Caco-2 (cell line): ENCODE measurements around the gene SYT9. TPM values are rescaled to one million over a fixed set of nuclear protein-coding genes. Genes with fewer than 3 reads are reported as not detected.

Experiments used
- BruUV-seq: library from RNA; stranded (reverse); fragments of 400-500 nt; replicated peaks from 2 replicates; lab custom pipeline; 2021; lab: Mats Ljungman, UMichigan
- CTCF ChIA-PET: fragments of 300-600 bp; sonication (Branson Sonifier 250); formaldehyde crosslinking; loops from one replicate; lab custom pipeline; 2022; ENCODE audit warnings: antibody characterized with exemption; lab: Charles Lee
- POLR2A ChIA-PET: fragments of 300-600 bp; sonication (Branson Sonifier 250); formaldehyde crosslinking; loops from one replicate; lab custom pipeline; 2022; ENCODE audit warnings: antibody characterized with exemption; lab: Charles Lee
- DNase-seq, 2 experiments: peaks; one replicate each; pipeline versions ENCODE4 v3.0.0 to v3.0.0-alpha.2; 2020 to 2022
- H3K27me3 ChIP-seq: replicated peaks from 2 replicates; pipeline ENCODE4 v1.6.0; 2011; ENCODE audit warnings: low read length; ENCODE audit not compliant: control insufficient read depth, insufficient read depth
- H3K36me3 ChIP-seq: 2 replicates; pipeline ENCODE4 v1.5.1; 2011; ENCODE audit warnings: low read length; ENCODE audit not compliant: control insufficient read depth, insufficient read depth
- H3K4me1 ChIP-seq: fragments of 250-450 bp; sonication (Bioruptor Pico); 2 replicates; pipeline ENCODE4 v1.5.1; 2020; ENCODE audit warnings: mild to moderate bottlenecking
- H3K4me3 ChIP-seq: 2 replicates; pipeline ENCODE4 v1.5.1; 2011; ENCODE audit warnings: low read depth, mild to moderate bottlenecking, control low read depth, low read length
- H3K9me3 ChIP-seq: fragments of 250-450 bp; sonication (Bioruptor Pico); 2 replicates; pipeline ENCODE4 v1.5.1; 2020; ENCODE audit warnings: mild to moderate bottlenecking, moderate library complexity
- H3K27ac Mint-ChIP-seq: one replicate; pipeline ENCODE4 v1.8.0; 2022; ENCODE audit warnings: mixed read lengths; ENCODE audit not compliant: unreplicated experiment
- H3K27me3 Mint-ChIP-seq: one replicate; pipeline ENCODE4 v1.8.0; 2022; ENCODE audit warnings: mixed read lengths; ENCODE audit not compliant: insufficient read depth, unreplicated experiment
- H3K36me3 Mint-ChIP-seq: one replicate; pipeline ENCODE4 v1.8.0; 2022; ENCODE audit warnings: mild to moderate bottlenecking, mixed read lengths; ENCODE audit not compliant: insufficient read depth, unreplicated experiment
- H3K4me1 Mint-ChIP-seq: one replicate; pipeline ENCODE4 v1.8.0; 2022; ENCODE audit warnings: low read depth, mixed read lengths; ENCODE audit not compliant: unreplicated experiment
- H3K4me3 Mint-ChIP-seq: one replicate; pipeline ENCODE4 v1.8.0; 2022; ENCODE audit warnings: mild to moderate bottlenecking, moderate library complexity, mixed read lengths; ENCODE audit not compliant: unreplicated experiment
- H3K9me3 Mint-ChIP-seq: one replicate; pipeline ENCODE4 v1.8.0; 2022; ENCODE audit warnings: mixed read lengths; ENCODE audit not compliant: unreplicated experiment
- intact Hi-C: fragments of 100-400 bp; cut with micrococcal nuclease; formaldehyde crosslinking; loops from one replicate; pipeline ENCODE4 v1.10.0; 2022; ENCODE audit not compliant: unreplicated experiment
- total RNA-seq: library from RNA; stranded (reverse); gene quantifications from 2 replicates; pipeline ENCODE4 v1.2.3, GENCODE V29; 2022
- TF ChIP-seq, protein P1 (sequence below), 2 experiments: fragments of 200-600 bp in 1 of 2; IDR thresholded peaks; 1 replicate in 1 of 2; 2 replicates in 1 of 2; pipeline versions ENCODE4 v1.5.1 to v1.8.0; 2011 to 2022; ENCODE audit warnings: antibody characterized with exemption in 1 of 2, control low read depth in 1 of 2, inconsistent platforms in 1 of 2, low read depth in 1 of 2, low read length in 1 of 2, mild to moderate bottlenecking in 1 of 2, moderate library complexity in 1 of 2; ENCODE audit not compliant: insufficient read depth in 1 of 2, severe bottlenecking in 1 of 2, unreplicated experiment in 1 of 2

The SYT9 gene
- total RNA-seq, 1 experiment from 2014 or later, result not detected

DNA sequence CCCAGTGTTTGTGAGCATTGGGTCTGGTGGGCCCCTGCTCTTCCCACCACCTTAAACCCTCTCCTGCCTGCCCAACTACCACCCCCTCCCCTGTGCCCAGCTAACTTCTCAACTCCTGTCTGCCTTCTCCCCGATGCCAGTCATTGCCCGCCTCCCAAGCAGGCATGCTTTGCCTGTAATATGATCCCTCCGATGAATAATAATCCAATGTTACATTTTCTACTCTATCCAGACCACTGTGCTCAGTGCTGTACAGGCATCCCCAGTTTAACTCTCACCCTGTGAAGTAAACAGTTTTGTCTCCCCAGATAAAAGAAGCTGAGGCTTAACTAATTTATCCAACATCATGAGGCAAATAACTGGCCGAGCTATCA, 198.1 kb downstream of the SYT9 start:
- H3K27me3 ChIP-seq, result no peaks in the 10 kb centered on the region
- H3K4me1 ChIP-seq, result no peaks in the 10 kb centered on the region
- Mint-ChIP-seq H3K27ac (no peak overlapping the region), H3K27me3 (peaks cover 8% of the 10 kb centered on the region), H3K4me1 (peaks cover 7% of the 10 kb centered on the region), H3K36me3 (peaks cover 5% of the 10 kb centered on the region), H3K9me3 (no peaks in the 10 kb centered on the region), H3K4me3 (no peak overlapping the region)
- TF ChIP-seq, protein P1, sequence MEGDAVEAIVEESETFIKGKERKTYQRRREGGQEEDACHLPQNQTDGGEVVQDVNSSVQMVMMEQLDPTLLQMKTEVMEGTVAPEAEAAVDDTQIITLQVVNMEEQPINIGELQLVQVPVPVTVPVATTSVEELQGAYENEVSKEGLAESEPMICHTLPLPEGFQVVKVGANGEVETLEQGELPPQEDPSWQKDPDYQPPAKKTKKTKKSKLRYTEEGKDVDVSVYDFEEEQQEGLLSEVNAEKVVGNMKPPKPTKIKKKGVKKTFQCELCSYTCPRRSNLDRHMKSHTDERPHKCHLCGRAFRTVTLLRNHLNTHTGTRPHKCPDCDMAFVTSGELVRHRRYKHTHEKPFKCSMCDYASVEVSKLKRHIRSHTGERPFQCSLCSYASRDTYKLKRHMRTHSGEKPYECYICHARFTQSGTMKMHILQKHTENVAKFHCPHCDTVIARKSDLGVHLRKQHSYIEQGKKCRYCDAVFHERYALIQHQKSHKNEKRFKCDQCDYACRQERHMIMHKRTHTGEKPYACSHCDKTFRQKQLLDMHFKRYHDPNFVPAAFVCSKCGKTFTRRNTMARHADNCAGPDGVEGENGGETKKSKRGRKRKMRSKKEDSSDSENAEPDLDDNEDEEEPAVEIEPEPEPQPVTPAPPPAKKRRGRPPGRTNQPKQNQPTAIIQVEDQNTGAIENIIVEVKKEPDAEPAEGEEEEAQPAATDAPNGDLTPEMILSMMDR (IDR thresholded peaks at IDR 0.05; ENCODE audit: insufficient read depth in 1 of 2, low read depth in 1 of 2, low read length in 1 of 2, severe bottlenecking in 1 of 2, unreplicated experiment in 1 of 2), result no peak
- BruUV-seq, result no TSS peak
- no peaks in the 10 kb centered on the region for H3K36me3 ChIP-seq
- ChIA-PET POLR2A (no interaction called here), CTCF (no interaction called here)
- intact Hi-C loops, result no loop called here
- DNase-seq, result no peak
- H3K4me3 ChIP-seq, result no peak overlapping the region
- H3K9me3 ChIP-seq, result no peaks in the 10 kb centered on the region

DNA sequence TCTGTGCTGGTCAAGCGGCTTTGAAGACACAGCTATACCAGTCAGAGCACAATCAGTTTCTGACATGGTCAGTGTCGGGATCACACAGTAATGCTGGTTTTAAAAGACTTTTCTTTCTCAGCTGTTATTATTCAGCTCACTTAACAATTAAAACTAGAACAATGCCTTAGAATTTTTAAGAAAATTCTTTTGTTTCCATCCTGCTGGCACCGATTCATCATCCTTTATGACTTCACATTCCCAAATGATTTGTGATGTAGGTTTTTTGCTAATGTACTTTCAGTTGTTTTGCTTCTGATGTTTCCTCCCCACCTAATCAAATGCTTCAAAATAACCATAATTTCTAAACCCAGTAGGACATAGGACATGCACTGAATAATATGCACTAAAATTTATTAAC, 199.1 kb downstream of the SYT9 start:
- Mint-ChIP-seq H3K27ac (no peak overlapping the region), H3K27me3 (peaks cover 5% of the 10 kb centered on the region), H3K9me3 (no peaks in the 10 kb centered on the region), H3K36me3 (peaks cover 5% of the 10 kb centered on the region), H3K4me1 (peaks cover 7% of the 10 kb centered on the region), H3K4me3 (no peak overlapping the region)
- Histone ChIP-seq H3K27me3 (no peaks in the 10 kb centered on the region), H3K36me3 (no peaks in the 10 kb centered on the region), H3K9me3 (no peaks in the 10 kb centered on the region), H3K4me3 (no peak overlapping the region), H3K4me1 (no peaks in the 10 kb centered on the region)
- no TSS peak for BruUV-seq
- no peak for DNase-seq
- ChIA-PET POLR2A (no interaction called here), CTCF (no interaction called here)
- TF ChIP-seq, protein P1 (IDR thresholded peaks at IDR 0.05; ENCODE audit: insufficient read depth in 1 of 2, low read depth in 1 of 2, low read length in 1 of 2, severe bottlenecking in 1 of 2, unreplicated experiment in 1 of 2), result no peak
- intact Hi-C loops, result no loop called here

DNA sequence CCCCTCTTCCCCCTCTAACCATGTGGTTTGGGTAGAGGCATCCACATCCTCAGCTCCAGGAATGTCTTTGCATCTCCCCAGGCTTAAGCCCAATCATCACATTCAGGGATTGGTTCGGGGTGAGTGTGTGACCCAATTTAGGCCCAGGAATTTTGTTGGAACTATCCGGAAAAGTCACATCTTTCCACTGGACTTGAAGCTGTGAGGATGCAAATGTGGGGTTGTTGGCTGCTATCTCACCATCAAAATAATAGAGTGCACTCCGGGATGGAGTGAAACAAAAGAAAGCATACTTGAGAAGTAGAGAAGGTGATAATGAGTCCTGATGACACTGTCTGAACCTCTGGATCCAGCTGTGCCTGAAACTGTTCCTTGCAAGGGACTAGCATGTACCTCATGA, 199.8 kb downstream of the SYT9 start:
- TF ChIP-seq, protein P1 (IDR thresholded peaks at IDR 0.05; ENCODE audit: insufficient read depth in 1 of 2, low read depth in 1 of 2, low read length in 1 of 2, severe bottlenecking in 1 of 2, unreplicated experiment in 1 of 2), result no peak
- ChIA-PET POLR2A (no interaction called here), CTCF (no interaction called here)
- Histone ChIP-seq H3K36me3 (no peaks in the 10 kb centered on the region), H3K27me3 (no peaks in the 10 kb centered on the region), H3K4me3 (no peak overlapping the region), H3K9me3 (no peaks in the 10 kb centered on the region), H3K4me1 (no peaks in the 10 kb centered on the region)
- H3K27me3 Mint-ChIP-seq, result peaks cover 5% of the 10 kb centered on the region
- no peak overlapping the region for H3K27ac Mint-ChIP-seq
- H3K36me3 Mint-ChIP-seq, result peaks cover 5% of the 10 kb centered on the region
- no peaks in the 10 kb centered on the region for H3K9me3 Mint-ChIP-seq
- no TSS peak for BruUV-seq
- peaks cover 7% of the 10 kb centered on the region for H3K4me1 Mint-ChIP-seq
- no peak for DNase-seq
- intact Hi-C loops, result no loop called here
- H3K4me3 Mint-ChIP-seq, result no peak overlapping the region
